Mesodermal cell (in vitro differentiated cells): ENCODE results near the gene ARID1B.
A peak's percentile ranks its signal among the peaks of the same experiment; 100 is the strongest.

Experiments
- H3K27ac ChIP-seq: 2 replicates; pipeline ENCODE4 v1.7.0; 2013; ENCODE audit warnings: mild to moderate bottlenecking, low read depth, low read length, moderate library complexity; ENCODE audit not compliant: severe bottlenecking
- H3K36me3 ChIP-seq: 2 replicates; pipeline ENCODE4 v1.7.1; 2013; ENCODE audit warnings: mild to moderate bottlenecking, low read length, moderate library complexity; ENCODE audit not compliant: control insufficient read depth, insufficient read depth
- H3K4me1 ChIP-seq: one replicate; pipeline ENCODE4 v1.7.1; 2013; ENCODE audit warnings: mild to moderate bottlenecking, low read length; ENCODE audit not compliant: insufficient read depth, control insufficient read depth, poor library complexity, severe bottlenecking
- H3K4me3 ChIP-seq: 2 replicates; pipeline ENCODE4 v1.7.0; 2013; ENCODE audit warnings: low read length, control low read depth, mild to moderate bottlenecking; ENCODE audit not compliant: insufficient read depth, poor library complexity, severe bottlenecking; ENCODE audit errors: extremely low read depth
- H3K9me3 ChIP-seq: 2 replicates; pipeline ENCODE4 v1.7.1; 2013; ENCODE audit warnings: mild to moderate bottlenecking, low read length, moderate library complexity; ENCODE audit not compliant: control insufficient read depth
- WGBS, 2 experiments: methylation state at CpG; one replicate each; pipeline ENCODE4 v1.1.5; 2013; ENCODE audit warnings: missing lambda C conversion rate in 2 of 2; ENCODE audit not compliant: insufficient coverage in 2 of 2; 5-methylcytosine and 5-hydroxymethylcytosine counted together

ARID1B gene

DNA sequence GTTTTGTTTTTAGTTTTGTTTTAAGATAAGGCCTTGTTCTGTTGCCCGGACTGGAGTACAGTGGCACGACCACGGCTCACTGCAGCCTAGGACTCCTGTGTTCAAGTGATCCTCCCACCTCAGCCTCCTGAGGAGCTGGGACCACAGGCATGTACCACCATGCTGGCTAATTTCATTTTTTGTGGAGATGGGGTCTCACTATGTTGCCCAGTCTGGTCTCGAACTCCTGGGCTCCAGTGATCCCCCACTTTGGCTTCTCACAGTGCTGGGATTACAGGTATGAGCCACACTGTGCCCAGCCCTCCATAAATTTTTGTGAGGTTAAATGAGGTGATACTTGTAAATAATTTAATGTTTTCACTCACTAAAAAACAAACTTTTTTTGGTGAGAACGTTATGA lies 76.6 kb downstream of the ARID1B start:
- no peak overlapping the region for H3K4me3 ChIP-seq
- peaks cover 22% of the 10 kb centered on the region for H3K4me1 ChIP-seq
- WGBS, 2 experiments: 86 to 100% methylated on average over 1 to 3 of the region's 5 CpGs

DNA sequence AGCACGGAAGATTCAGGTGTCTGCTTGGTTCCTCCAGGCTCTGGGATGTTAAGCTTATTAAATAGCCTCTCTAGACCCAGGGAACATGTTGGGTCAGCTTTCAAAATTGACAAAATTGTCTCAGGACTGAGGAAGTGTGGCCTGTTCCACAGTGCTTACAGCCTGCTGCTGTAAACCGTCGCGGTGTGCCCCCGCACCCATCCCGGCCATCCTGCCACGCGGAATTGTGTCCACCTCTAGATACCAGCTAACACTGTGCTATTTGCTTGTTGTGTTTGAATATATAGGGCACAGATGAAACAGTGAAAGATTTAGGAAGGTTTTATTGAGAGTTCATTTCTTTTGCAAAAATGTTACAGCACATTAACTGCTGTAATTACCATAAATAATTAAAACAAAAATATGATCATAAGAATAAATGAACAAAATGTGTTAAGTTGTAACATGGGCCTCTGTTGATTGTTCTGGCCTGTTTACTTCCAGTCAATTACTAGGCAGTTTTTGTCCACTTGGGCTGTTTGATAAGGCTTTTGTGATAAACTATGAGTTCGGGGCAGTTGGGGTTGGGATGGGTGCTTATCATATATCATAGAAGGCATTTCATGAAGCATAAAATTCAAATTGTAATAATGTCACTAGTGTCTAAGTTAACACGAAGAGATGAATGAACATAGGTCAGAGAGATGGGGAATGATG lies 77.4 kb downstream of the ARID1B start:
- Histone ChIP-seq H3K27ac (no peak overlapping the region), H3K9me3 (no peaks in the 10 kb centered on the region)

More for the DNA sequence above, 76.6 kb downstream of the ARID1B start:
- no peaks in the 10 kb centered on the region for H3K36me3 ChIP-seq
- no peaks in the 10 kb centered on the region for H3K9me3 ChIP-seq
- H3K27ac ChIP-seq: no peak overlapping the region

GRCh38 chr6:156857573-156857972 lies 80.4 kb downstream of the ARID1B start:
- H3K4me1 ChIP-seq: peaks cover 7% of the 10 kb centered on the region
- H3K27ac ChIP-seq: no peak overlapping the region
- H3K4me3 ChIP-seq: no peak overlapping the region
- no peaks in the 10 kb centered on the region for H3K36me3 ChIP-seq
- WGBS, 2 experiments: 88% methylated on average over 1 of the region's 2 CpGs; no CpG with 5 or more reads in 1 of the 2 experiments
- H3K9me3 ChIP-seq: no peaks in the 10 kb centered on the region

More for the DNA sequence above, 77.4 kb downstream of the ARID1B start:
- H3K36me3 ChIP-seq: no peaks in the 10 kb centered on the region
- WGBS, 2 experiments: 88 to 95% methylated on average over 5 to 6 of the region's 10 CpGs
- H3K4me1 ChIP-seq: peaks cover 13% of the 10 kb centered on the region
- H3K4me3 ChIP-seq: no peak overlapping the region

DNA sequence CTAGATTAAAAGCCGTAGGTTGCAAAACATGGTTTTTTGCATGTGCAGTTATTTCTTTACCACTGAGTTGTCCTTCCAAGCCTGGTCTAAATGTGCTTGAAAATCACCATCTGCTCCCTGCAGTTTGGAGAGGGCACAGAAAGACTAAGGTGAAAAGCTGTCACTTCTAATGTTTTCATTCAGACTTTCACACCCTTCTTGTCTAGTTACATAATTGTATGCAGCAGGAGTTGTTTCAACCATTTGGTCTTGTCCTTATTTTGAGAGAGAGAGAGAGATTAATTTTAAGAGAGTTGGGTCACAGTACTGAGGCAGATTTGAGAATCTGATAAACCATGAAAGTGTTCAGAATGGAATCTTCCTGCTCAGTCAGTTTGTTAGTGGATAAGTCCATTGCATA lies 82.5 kb downstream of the ARID1B start:
- H3K4me3 ChIP-seq: no peak overlapping the region
- H3K36me3 ChIP-seq: no peaks in the 10 kb centered on the region
- H3K4me1 ChIP-seq: no peaks in the 10 kb centered on the region
- H3K9me3 ChIP-seq: no peaks in the 10 kb centered on the region
- no peak overlapping the region for H3K27ac ChIP-seq
- WGBS, 2 experiments: 86 to 100% methylated on average over 1 of the region's 1 CpG

- WGBS, 2 experiments: 97 to 98% methylated on average over 6 to 7 of the region's 7 CpGs
- H3K9me3 ChIP-seq: no peaks in the 10 kb centered on the region
These were observed 85.5 kb downstream of the ARID1B start for GRCh38 chr6:156862711-156863110.

DNA sequence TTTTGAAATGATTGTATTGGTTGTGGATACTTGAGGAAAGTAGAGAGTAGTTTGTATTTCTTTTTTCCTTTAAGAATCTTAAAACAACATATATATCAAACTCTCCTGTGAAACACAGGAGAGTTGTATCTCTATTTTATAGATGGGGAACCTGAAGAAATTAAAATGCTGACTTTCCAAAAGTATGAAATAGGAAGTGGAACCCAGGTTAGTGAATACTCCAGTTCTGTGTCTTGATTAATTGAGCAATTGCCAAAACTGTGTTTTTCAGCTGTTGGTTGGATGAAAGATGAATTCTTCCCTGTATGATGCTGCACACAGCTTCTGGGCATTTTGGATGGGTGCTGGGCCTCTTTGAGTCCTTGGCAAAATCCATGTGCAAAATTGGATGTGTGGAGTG lies 86.3 kb downstream of the ARID1B start:
- Histone ChIP-seq H3K36me3 (no peaks in the 10 kb centered on the region), H3K4me1 (no peaks in the 10 kb centered on the region), H3K9me3 (no peaks in the 10 kb centered on the region), H3K4me3 (no peak overlapping the region), H3K27ac (no peak overlapping the region)

More at GRCh38 chr6:156862711-156863110, 85.5 kb downstream of the ARID1B start:
- no peak overlapping the region for H3K27ac ChIP-seq
- no peaks in the 10 kb centered on the region for H3K36me3 ChIP-seq
- no peak overlapping the region for H3K4me3 ChIP-seq
- H3K4me1 ChIP-seq: no peaks in the 10 kb centered on the region

DNA sequence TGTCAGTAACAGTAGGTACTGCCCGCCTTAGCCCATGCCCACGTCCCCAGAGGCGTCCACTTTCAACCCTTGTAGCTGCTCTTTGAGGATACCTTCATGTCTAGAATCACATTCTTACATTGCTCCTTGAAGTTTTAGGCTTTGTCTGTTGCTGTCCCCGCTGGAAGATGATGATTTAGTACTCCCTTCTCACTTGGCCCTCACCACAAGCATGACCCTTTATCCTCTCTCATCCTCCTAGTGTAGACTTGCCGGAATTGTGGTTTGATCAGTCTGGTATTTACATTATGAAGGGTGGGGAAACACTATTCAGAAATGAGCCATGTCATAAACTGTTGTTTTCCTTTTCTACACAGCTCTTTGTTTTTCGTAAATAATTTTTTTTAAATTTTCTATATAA lies 87.4 kb downstream of the ARID1B start:
- Histone ChIP-seq H3K4me3 (no peak overlapping the region), H3K36me3 (no peaks in the 10 kb centered on the region), H3K27ac (no peak overlapping the region), H3K4me1 (peaks cover 5% of the 10 kb centered on the region), H3K9me3 (no peaks in the 10 kb centered on the region)
- WGBS, 2 experiments: 100% methylated on average over 4 of the region's 6 CpGs

DNA sequence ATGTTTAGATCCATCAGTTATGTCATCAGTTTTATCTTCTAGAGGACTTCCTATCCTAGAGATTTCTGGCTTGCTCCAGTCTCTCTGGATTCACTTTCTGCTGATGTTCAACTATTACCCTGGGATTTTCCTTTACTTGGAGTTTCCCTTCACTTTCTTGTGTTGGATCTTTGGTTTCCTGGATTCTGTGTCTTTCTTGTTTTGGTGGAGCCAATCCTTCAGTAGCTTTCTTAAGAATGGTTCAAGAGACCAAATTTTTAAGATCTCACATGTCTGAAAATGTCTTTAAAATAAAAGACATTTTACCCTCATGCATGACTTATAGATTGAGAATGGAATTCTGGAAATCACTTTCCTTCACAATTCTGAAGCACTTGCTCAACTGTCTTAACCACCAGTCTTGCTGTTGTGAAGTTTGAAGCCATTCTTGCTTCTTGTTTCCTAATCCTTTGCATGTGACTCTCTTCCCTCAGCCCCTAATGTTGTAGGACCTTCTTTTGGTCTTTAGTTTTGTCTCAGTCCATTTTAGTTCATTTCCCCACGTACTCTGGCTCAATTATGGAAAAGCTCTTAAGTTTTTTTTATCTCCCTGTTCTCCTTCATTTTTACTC lies 87.9 kb downstream of the ARID1B start:
- WGBS, 2 experiments: 88 to 92% methylated on average over 1 of the region's 1 CpG
- Histone ChIP-seq H3K36me3 (no peaks in the 10 kb centered on the region), H3K9me3 (no peaks in the 10 kb centered on the region), H3K4me3 (no peak overlapping the region), H3K4me1 (peaks cover 9% of the 10 kb centered on the region), H3K27ac (peak overlapping the region; percentile 8)

- H3K4me1 ChIP-seq: peaks cover 15% of the 10 kb centered on the region
- H3K27ac ChIP-seq: no peak overlapping the region
- no peaks in the 10 kb centered on the region for H3K36me3 ChIP-seq
- no peaks in the 10 kb centered on the region for H3K9me3 ChIP-seq
- no peak overlapping the region for H3K4me3 ChIP-seq
- WGBS, 2 experiments: 68 to 70% methylated on average over 3 to 7 of the region's 10 CpGs
These were observed 89.2 kb downstream of the ARID1B start for GRCh38 chr6:156866220-156867015.

DNA sequence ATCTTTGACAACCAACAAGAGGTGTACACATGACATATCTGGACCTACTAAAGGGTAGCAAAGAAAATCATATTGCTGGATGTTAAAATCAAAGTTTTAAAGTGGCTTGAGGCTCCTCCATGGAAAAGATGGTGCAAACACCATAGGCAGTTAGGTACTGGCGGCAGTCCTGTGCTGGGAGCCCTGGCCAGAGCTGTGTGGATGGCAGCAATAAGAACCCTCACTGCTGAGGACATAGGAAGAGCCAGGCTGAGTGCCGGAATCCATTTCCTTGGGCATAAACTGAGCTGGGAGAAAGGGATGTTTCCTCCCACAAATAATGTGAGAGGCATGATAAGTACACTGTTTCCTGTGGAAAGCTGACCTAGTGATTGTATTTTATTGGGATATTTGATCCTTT lies 89.9 kb downstream of the ARID1B start:
- WGBS, 2 experiments: 92 to 100% methylated on average over 1 to 2 of the region's 2 CpGs
- no peak overlapping the region for H3K27ac ChIP-seq

More for the DNA sequence above, 89.9 kb downstream of the ARID1B start:
- Histone ChIP-seq H3K4me3 (no peak overlapping the region), H3K36me3 (no peaks in the 10 kb centered on the region), H3K4me1 (peaks cover 15% of the 10 kb centered on the region), H3K9me3 (no peaks in the 10 kb centered on the region)
